ENCODE results near the gene SNTN.

Gene SNTN

DNA sequence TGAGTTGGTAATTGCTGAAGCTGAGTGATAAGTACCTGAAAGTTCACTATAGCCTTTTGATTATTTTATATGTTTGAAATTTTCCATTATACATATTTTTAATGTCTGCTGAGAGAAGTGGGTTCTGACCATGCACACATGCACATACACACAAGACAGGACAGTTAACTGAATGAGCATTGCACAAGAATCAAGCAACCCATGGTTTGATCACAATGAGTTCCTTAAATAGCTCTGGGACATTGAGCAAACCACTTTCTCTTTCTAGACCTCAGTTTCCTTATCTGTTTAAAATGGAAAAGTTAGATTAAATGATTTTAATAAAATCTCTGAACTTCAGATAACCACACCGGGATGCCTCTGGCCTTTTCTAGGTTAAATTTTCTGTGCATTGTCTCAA lies 26.7 kb downstream of the SNTN start:
- no peak for DNase-seq

DNA sequence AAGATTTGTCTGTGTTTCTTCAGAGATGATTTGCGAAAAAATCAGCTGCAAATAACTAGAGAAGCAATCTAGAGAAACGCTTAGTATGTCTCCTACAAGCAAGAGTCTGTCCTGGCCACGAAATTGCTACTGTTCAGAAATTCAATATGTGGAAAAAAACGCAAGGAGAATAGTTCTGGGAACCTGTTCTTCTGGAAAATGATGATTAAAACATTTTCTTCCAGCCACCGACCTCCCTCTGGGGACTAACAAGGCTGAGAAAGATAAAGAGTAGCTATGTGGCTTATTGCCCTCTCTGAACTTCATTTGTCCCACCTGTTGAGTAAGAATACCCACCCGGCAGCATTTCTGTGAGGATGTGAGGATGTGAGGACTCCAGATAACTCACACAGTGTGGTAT lies 31.6 kb downstream of the SNTN start:
- DNase-seq = no peak

GRCh38 chr3:63685340-63685739 lies 32.9 kb downstream of the SNTN start:
- DNase-seq = no peak

- DNase-seq = no peak
These were observed 35.1 kb downstream of the SNTN start for GRCh38 chr3:63687278-63688225.

GRCh38 chr3:63689285-63689684 lies 36.8 kb downstream of the SNTN start:
- no peak for DNase-seq

GRCh38 chr3:63693351-63693750 lies 40.9 kb downstream of the SNTN start:
- no peak for DNase-seq

DNA sequence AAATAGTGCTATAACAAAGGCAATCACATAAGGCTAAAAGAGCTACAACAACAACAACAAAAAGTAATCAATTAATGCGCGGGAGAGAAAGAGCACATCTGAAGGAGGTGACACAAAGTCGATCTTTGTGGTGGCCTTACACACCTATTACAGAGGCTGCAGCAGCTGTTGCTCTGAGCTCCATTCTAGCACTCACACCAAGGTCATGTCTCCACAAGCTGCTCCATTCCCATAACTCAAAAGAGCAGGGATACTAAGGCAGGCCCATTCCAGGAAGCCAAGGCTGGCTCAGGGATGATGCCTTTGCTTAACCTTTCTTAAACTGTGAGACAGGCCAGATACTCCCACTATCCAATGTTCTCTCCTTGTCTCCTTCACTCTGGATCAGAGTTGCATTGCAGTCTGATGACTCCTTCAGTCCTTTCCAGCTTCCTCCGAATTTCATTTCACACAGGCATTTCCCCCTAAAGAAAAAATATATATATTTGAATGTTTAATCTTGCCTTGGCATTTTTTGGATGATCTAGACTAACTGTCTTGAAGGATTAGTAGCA lies 52.7 kb downstream of the SNTN start:
- DNase-seq = no peak

GRCh38 chr3:63706321-63707085 lies 54.0 kb downstream of the SNTN start:
- DNase-seq = no peak

DNA sequence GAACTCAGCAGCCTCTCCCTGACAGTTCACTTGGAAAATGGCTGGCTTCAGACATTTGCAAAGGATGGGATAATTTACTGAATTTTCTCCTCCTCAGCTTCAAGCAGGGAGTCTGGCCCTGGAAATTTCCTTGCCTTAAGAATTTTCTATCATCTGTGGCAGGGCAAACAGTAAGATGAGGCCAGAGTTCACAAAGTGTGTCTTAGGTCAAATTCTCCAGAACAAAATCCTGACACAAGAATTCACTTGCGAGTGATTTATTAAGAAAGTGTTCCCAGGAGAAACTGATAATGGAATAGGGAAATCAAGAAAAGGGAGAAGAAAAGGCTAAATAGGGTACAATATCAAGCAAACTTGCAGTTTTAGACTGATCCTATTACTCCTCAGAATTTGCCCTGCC lies 55.3 kb downstream of the SNTN start:
- DNase-seq = no peak

DNA sequence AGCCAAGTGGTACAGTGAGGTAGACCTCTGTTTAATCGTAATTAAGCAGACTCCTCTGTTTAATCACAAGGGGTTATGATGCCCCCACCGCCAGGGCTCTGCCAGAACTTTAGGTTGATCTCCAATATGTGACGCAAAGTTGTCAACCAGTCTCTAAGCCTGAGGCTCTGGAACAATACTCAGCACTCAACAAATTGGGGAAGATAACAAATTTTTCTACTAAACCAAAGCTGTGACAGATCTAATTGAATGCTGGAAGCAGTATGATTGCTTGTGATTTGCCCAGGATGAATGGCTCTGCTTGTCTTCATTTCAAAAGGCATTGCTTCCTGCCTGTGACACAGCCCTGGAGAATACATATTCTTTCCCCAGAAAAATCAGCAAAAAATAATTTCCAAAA lies 57.1 kb downstream of the SNTN start:
- DNase-seq = no peak

Data from CD4-positive, alpha-beta T cell treated with Interleukin-17A for 4 hours (primary cell).